Left cardiac atrium (tissue), 4 donors: ENCODE measurements around the gene CTSA. TPM values are rescaled to one million over a fixed set of nuclear protein-coding genes. Genes with fewer than 3 reads are reported as not detected.
"Not testable (repeated sequence)": the region's sequence is repeated elsewhere in the genome, so short reads cannot be mapped to it uniquely, and the experiment has no call there.

Experiments used
- ATAC-seq, 2 donors: fragments of 200-7000 bp; cut with Tn5 transposase; one replicate each; pipeline ENCODE4 v1.9.1; 2020; ENCODE audit warnings: mild to moderate bottlenecking in 2 of 2, moderate library complexity in 2 of 2
- DNase-seq: peaks from one replicate; pipeline ENCODE4 v3.0.0-alpha.2; 2020
- intact Hi-C, 2 donors: fragments of 100-400 bp; cut with DNase I; formaldehyde crosslinking; loops; one replicate each; pipeline versions ENCODE4 v1.14.1 to v1.15.1; 2022 to 2023
- total RNA-seq, 2 donors: library from RNA; stranded (reverse); fragmentation: NEBNext Ultra II Directional; extraction: Animal tissue kit (Norgen Biotek cat#: 25700); gene quantifications; one replicate each; pipeline ENCODE4 v1.2.1, GENCODE V29; 2021
- donor health status: DM: no; HTN: yes; CAD: no.
- donor health status: DM: no; HTN: yes; CAD: no; lungs with severe emphysema.
- donor health status: DM: yes; HTN: yes; CAD: no.
- donor health status: Dilated cardiomyopathy.

CTSA gene
- total RNA-seq, 2 donors from 2014 or later: 107 to 108 TPM

GRCh38 chr20:45926731-45927070 is 35.6 kb downstream of the CTSA start:
- intact Hi-C loops: no loop called here
- DNase-seq (no peak), ATAC-seq (no peak)

- DNase-seq (no peak), ATAC-seq (no peak)
- intact Hi-C loops: no loop called here
These were observed 36.1 kb downstream of the CTSA start for GRCh38 chr20:45927071-45927878.

DNA sequence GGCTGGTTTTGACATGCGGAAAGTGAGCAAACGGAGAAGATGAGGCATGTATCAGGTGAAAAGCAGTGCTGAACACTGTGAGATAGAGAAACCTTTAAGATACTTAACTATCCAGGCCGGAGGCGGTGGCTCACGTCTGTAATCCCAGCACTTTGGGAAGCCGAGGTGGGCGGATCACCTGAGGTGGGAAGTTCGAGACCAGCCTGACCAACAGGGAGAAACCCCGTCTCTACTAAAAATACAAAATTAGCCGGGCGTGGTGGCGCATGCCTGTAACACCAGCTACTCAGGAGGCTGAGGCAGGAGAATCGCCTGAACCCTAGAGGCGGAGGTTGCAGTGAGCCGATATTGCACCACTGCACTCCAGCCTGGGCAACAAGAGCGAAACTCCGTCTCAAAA is 40.5 kb downstream of the CTSA start:
- DNase-seq, ATAC-seq, intact Hi-C loops: not testable (repeated sequence)

GRCh38 chr20:45933266-45934045 is 42.3 kb downstream of the CTSA start:
- peak; percentile 78 for DNase-seq

GRCh38 chr20:45934046-45934585 is 43.0 kb downstream of the CTSA start:
- peak; percentile 39 to 46 for ATAC-seq

More at GRCh38 chr20:45933266-45934045, 42.3 kb downstream of the CTSA start:
- peak; percentile 25 to 51 for ATAC-seq
- intact Hi-C loops: no loop called here

GRCh38 chr20:45934586-45935415 is 43.7 kb downstream of the CTSA start, which contains the start of gene PCIF1:
PCIF1 (plus strand) TSS chr20:45934683; CDS start chr20:45939000, 4,317 bp downstream.
- peak; percentile 89 to 92 for ATAC-seq
- peak; percentile 99 for DNase-seq
- intact Hi-C loops: no loop called here

More at GRCh38 chr20:45934046-45934585, 43.0 kb downstream of the CTSA start:
- DNase-seq: peak; percentile 81
- intact Hi-C loops: no loop called here

GRCh38 chr20:45935416-45936046 is 44.4 kb downstream of the CTSA start:
- intact Hi-C loops: loop anchor here in 1 of 2 donors (2.0 kb wide), 1 partner anchor 43 kb away; no protein-coding TSS in a partner anchor
- ATAC-seq (peak in 1 of 2 donors; percentile 3), DNase-seq (no peak)

DNA sequence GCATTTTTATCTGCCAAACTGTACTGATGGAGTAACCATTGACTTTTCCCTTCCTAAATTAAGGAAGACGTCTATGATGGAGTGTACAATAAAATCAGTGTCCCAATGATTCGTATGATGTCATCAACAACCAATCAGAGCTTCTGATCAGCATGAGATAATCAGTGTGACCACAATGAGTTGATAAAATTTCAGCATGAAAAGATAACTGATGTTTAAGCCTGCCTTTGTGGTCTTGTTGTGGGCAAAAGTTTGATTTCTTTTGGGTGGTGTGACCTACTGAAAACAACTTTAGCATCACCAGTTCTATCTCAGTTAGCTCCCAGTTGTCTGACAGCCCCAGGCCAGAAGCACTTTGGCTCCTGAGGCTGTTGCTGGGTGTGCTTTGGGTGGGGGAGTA is 46.6 kb downstream of the CTSA start:
- ATAC-seq (no peak), DNase-seq (no peak)
- intact Hi-C loops: loop anchor here in 1 of 2 donors (2.0 kb wide), 1 partner anchor 45 kb away; no protein-coding TSS in a partner anchor

DNA sequence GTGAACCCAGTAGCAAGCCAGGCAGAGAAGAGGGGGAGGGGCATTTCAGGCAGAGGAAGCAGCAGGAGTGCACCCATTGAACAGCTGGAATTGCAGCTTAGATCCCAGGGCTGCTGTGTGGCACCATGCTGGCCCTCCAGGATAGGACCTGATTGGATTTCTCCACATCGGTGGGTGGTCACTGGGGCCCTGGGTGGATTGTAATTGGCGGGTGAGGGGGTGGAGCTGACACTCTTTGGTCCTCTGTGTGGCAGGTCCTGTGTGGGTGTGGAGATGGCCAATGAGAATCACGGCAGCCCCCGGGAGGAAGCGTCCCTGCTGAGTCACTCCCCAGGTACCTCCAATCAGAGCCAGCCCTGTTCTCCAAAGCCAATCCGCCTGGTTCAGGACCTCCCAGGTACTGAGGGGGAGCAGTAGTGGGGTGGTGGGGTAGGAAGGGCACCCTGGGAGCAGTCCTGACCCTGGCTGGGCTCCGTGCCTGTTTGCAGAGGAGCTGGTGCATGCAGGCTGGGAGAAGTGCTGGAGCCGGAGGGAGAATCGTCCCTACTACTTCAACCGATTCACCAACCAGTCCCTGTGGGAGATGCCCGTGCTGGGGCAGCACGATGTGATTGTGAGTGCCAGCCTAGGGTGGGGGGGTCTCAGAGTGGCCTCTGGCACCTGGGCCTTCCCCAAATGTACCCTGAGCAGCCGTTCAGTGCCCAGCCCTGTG is 47.7 kb downstream of the CTSA start:
- intact Hi-C loops: no loop called here
- ATAC-seq: no peak

GRCh38 chr20:45940053-45940452 is 48.9 kb downstream of the CTSA start:
- no peak for ATAC-seq
- no peak for DNase-seq
- intact Hi-C loops: no loop called here

More for the DNA sequence above, 47.7 kb downstream of the CTSA start:
- DNase-seq: no peak

DNA sequence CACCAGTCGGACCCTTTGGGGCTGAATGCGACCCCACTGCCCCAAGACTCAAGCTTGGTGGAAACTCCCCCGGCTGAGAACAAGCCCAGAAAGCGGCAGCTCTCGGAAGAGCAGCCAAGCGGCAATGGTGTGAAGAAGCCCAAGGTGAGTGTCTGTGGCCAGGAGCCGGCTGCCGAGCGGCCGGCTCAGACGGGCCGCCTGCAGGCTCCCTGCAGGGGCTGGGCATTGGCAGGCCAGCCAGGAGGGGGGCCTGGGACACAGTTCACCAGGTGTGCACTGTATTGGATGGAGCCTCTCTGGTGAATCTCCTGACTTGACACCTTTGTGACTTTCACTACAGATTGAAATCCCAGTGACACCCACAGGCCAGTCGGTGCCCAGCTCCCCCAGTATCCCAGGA is 49.3 kb downstream of the CTSA start:
- ATAC-seq (no peak), DNase-seq (no peak)
- intact Hi-C loops: no loop called here

- intact Hi-C loops: no loop called here
- DNase-seq (no peak), ATAC-seq (no peak)
These were observed 52.5 kb downstream of the CTSA start for GRCh38 chr20:45943613-45944012.

GRCh38 chr20:45944151-45944964 is 53.2 kb downstream of the CTSA start:
- intact Hi-C loops: no loop called here
- no peak for ATAC-seq
- DNase-seq: no peak

- intact Hi-C loops: no loop called here
- no peak for ATAC-seq
- no peak for DNase-seq
These were observed 54.0 kb downstream of the CTSA start for GRCh38 chr20:45944965-45945677.

DNA sequence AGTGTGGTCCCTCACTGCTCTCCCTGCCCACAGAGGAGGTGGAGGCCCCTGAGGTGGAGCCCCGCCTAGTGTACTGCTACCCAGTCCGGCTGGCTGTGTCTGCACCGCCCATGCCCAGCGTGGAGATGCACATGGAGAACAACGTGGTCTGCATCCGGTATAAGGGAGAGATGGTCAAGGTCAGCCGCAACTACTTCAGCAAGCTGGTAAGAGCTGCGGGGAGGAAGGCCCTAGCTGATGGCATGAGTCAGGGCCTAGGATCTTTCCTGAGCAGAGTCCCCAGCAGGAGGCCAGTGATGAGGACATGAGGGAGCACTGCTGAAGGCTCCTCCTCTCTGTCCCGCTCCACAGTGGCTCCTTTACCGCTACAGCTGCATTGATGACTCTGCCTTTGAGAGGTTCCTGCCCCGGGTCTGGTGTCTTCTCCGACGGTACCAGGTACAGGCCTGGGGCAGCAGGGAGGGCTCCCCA is 54.6 kb downstream of the CTSA start:
- DNase-seq (no peak), ATAC-seq (no peak)
- intact Hi-C loops: no loop called here
